ENCODE measurements around the gene SIAH3. TPM values are rescaled to one million over a fixed set of nuclear protein-coding genes. Genes with fewer than 3 reads are reported as not detected.
A peak's percentile ranks its signal among the peaks of the same experiment; 100 is the strongest.
"Not testable (repeated sequence)": the region's sequence is repeated elsewhere in the genome, so short reads cannot be mapped to it uniquely, and the experiment has no call there.

Gene SIAH3
- total RNA-seq, 6 experiments from 2014 or later: not detected

GRCh38 chr13:45873491-45874325 is 22.2 kb upstream of the SIAH3 start:
- no peak for DNase-seq
- no peaks in the 10 kb centered on the region for H3K9me3 Mint-ChIP-seq
- no peak overlapping the region for H3K27ac Mint-ChIP-seq
- peak overlapping the region; percentile 4; the same call in 1 of the 2 replicates for H3K4me3 Mint-ChIP-seq
- H3K36me3 Mint-ChIP-seq (ENCODE audit: low read depth): no peaks in the 10 kb centered on the region
- peaks cover 9% of the 10 kb centered on the region for H3K4me1 Mint-ChIP-seq (ENCODE audit: low read depth)
- TF ChIP-seq CTCF (IDR thresholded peaks at IDR 0.05): no peak
- peaks cover 9% of the 10 kb centered on the region; the same call in 1 of the 2 replicates for H3K27me3 Mint-ChIP-seq (ENCODE audit: insufficient read depth)

- no peak for TF ChIP-seq CTCF (IDR thresholded peaks at IDR 0.05)
- peaks cover 9% of the 10 kb centered on the region for H3K4me1 Mint-ChIP-seq (ENCODE audit: low read depth)
- H3K9me3 Mint-ChIP-seq: no peaks in the 10 kb centered on the region
- no peaks in the 10 kb centered on the region for H3K36me3 Mint-ChIP-seq (ENCODE audit: low read depth)
- no peak for DNase-seq
- H3K27ac Mint-ChIP-seq: no peak overlapping the region
- peaks cover 9% of the 10 kb centered on the region; the same call in 1 of the 2 replicates for H3K27me3 Mint-ChIP-seq (ENCODE audit: insufficient read depth)
- no peak overlapping the region for H3K4me3 Mint-ChIP-seq
Observed at GRCh38 chr13:45872566-45872965, 21.0 kb upstream of the SIAH3 start.

- DNase-seq; H3K4me1 Mint-ChIP-seq (ENCODE audit: low read depth); H3K9me3 Mint-ChIP-seq; H3K4me3 Mint-ChIP-seq; H3K27me3 Mint-ChIP-seq (ENCODE audit: insufficient read depth); H3K36me3 Mint-ChIP-seq (ENCODE audit: low read depth); H3K27ac Mint-ChIP-seq: not testable (repeated sequence)
Observed at GRCh38 chr13:45871201-45871600, 19.6 kb upstream of the SIAH3 start.

- Mint-ChIP-seq H3K4me3 (no peak overlapping the region), H3K9me3 (no peaks in the 10 kb centered on the region), H3K27me3 (ENCODE audit: insufficient read depth) (peaks cover 13% of the 10 kb centered on the region; the same call in 1 of the 2 replicates), H3K4me1 (ENCODE audit: low read depth) (peaks cover 9% of the 10 kb centered on the region), H3K36me3 (ENCODE audit: low read depth) (no peaks in the 10 kb centered on the region), H3K27ac (no peak overlapping the region)
- no peak for TF ChIP-seq CTCF (IDR thresholded peaks at IDR 0.05)
- no peak for DNase-seq
Observed at GRCh38 chr13:45870232-45870631, 18.7 kb upstream of the SIAH3 start.

GRCh38 chr13:45865414-45865813 is 13.9 kb upstream of the SIAH3 start:
- TF ChIP-seq CTCF (IDR thresholded peaks at IDR 0.05): no peak
- no peak overlapping the region for H3K4me3 Mint-ChIP-seq
- no peak overlapping the region for H3K27ac Mint-ChIP-seq
- H3K9me3 Mint-ChIP-seq: peaks cover 3% of the 10 kb centered on the region; the same call in 1 of the 2 replicates
- no peak for DNase-seq
- H3K36me3 Mint-ChIP-seq (ENCODE audit: low read depth): no peaks in the 10 kb centered on the region
- peaks cover 6% of the 10 kb centered on the region; the same call in 1 of the 2 replicates for H3K4me1 Mint-ChIP-seq (ENCODE audit: low read depth)
- H3K27me3 Mint-ChIP-seq (ENCODE audit: insufficient read depth): peaks cover 20% of the 10 kb centered on the region

Measured in HFFc6 (cell line).